AG10803 (cell line): Measurements from ENCODE around the gene MRPS9.

Experiments used
- DNase-seq: peaks from one replicate; pipeline ENCODE4 v3.0.0; 2010; ENCODE audit warnings: low read depth
- H3K4me3 ChIP-seq: 2 replicates; pipeline ENCODE4 v1.5.1; 2011; ENCODE audit warnings: mild to moderate bottlenecking, low read length, control low read depth
- TF ChIP-seq, protein P1 (sequence below): conservative IDR thresholded peaks from 2 replicates; pipeline ENCODE4 v1.5.1; 2011; ENCODE audit warnings: mild to moderate bottlenecking, low read length, control low read depth, inconsistent platforms

Gene MRPS9

DNA sequence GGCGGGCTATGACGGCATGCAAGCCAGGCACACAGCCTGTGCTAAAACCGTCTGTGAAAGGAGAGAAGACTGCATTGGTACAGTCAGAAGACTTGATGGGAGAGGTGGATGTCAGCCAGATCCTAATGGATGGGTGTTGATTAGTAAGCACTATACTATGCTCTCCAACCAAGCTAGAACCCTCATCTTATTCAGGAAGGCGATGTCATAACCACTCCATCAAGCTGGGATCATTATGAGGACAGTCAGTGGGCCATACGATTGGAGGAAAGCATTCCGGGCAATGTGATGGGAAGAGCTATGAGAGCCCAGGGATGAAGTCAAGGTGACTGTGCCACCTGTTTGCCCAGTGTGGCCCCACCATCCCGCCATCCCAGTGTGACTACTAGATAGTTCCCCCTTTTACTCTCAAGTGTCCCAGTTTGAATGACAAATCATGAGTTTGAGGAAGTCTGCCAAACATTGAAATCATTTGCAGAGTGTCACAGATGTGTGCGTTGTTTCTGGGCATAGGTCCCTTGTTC lies 66.4 kb downstream of the MRPS9 start:
- TF ChIP-seq, protein P1, sequence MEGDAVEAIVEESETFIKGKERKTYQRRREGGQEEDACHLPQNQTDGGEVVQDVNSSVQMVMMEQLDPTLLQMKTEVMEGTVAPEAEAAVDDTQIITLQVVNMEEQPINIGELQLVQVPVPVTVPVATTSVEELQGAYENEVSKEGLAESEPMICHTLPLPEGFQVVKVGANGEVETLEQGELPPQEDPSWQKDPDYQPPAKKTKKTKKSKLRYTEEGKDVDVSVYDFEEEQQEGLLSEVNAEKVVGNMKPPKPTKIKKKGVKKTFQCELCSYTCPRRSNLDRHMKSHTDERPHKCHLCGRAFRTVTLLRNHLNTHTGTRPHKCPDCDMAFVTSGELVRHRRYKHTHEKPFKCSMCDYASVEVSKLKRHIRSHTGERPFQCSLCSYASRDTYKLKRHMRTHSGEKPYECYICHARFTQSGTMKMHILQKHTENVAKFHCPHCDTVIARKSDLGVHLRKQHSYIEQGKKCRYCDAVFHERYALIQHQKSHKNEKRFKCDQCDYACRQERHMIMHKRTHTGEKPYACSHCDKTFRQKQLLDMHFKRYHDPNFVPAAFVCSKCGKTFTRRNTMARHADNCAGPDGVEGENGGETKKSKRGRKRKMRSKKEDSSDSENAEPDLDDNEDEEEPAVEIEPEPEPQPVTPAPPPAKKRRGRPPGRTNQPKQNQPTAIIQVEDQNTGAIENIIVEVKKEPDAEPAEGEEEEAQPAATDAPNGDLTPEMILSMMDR = no peak
- H3K4me3 ChIP-seq = no peak overlapping the region
- DNase-seq = peak; percentile 64

DNA sequence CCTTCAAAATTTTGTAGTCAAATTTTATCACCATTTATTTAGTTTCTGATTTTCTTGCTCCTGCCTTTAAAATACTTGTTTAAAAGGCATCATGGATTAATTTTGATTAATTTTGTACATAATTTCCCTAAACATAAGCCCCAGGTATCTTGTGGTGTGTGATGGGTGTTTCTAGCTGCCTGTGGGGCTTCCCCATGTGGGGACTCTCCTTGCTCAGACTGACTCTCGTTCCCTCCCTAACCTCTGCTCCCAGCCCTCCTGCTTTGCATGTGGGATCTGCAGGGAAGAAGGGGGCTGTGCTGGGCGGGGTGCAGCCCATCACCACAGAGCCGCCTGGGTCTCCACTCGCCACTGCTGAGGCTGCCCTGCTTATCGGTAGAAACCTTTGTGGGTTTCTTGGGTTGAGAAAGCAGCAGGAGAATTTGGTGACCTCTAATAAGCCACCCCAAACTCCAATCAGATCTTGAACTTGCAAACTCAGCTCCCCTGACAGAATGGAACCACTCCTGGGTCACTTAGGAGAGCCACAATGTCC lies 72.5 kb downstream of the MRPS9 start:
- H3K4me3 ChIP-seq = no peak overlapping the region
- TF ChIP-seq, protein P1 = no peak
- no peak for DNase-seq

DNA sequence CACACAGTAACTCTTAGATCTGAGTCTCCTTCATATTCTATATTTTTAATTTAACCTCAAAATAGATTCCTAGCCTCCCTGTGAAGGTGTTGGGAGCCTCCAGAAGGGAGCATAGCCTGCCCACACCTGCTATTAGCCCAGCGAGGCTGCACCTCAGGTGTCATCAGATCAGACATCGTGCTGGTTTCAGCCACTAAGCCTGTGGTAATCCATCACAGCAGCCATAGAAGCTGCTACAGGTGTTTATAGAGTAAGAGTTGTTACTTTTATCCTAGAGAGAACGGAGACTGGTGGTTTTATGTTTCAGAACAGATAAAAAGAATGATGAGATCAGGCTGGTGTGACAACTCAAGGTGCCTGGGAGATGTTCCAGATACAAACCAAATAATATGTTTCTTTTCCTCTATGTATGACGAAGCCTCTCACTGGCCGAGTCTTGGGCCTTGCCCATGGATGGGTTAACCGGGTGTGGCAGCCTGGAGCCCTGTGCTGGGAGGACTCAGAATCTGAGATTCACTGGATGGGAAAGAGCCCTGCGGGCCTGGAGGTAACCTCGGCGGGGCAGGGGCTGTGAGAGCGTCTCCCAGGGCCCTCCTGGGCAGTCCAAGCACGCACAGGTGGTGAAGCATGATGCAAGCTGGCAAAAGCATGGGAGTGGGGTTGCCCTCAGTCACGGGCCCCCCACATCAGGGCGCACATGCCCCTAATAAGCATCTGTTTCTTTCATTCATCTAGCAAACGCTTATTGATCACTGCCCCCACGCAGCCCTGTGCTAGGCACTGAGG lies 73.7 kb downstream of the MRPS9 start:
- no peak for DNase-seq
- H3K4me3 ChIP-seq = no peak overlapping the region
- TF ChIP-seq, protein P1 = no peak

DNA sequence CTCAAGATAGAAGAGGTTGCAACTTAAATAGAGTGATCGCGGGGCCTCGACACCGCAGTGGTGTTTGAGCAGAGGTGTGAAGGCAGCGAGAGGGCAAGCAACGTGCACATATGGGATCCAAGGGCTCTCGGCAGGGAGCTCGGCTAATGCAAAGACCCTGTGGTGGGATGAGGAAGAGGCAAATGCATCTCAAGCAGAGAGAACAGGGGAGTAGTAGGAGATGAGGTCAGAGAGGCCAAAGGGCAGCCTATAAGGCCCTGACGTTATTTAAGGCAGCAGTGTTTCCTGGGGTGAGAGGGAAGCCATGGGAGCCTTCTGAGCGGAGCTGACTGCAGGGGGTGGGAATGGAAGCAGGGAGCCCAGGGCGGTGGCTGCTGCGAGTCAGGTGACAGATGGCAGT lies 74.5 kb downstream of the MRPS9 start:
- TF ChIP-seq, protein P1 = no peak
- no peak overlapping the region for H3K4me3 ChIP-seq
- no peak for DNase-seq

DNA sequence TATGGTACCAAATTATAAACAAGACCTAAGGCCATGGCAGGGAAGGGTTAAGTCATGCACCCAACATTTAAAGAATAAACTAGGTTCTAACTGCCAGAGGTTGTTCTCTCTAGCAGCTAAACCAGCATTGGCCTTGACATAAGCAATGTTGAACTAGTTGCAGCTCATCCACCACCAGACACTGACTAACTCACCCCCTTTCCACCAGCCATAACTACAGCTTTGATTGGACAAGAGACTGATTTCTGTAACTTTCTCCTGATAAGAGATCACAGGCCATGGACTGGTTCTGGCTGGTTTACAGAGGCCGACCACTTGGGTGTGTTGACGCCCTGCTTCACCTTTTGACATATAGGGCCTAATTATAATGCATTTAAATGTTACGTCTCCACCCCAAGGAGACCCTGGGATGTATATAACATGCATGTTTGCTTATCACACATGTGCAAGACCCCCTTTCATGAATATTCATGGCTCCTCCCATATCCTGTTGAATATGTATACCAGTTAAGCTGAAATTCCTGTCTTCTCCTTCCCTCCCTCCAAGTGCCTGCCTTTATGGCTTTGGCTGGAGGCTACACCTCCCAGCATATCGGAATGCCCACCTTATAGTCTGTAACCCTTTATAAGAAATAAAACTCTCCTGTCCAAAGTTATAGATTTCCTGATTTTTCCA lies 75.9 kb downstream of the MRPS9 start:
- TF ChIP-seq, protein P1 = no peak
- no peak overlapping the region for H3K4me3 ChIP-seq
- no peak for DNase-seq

DNA sequence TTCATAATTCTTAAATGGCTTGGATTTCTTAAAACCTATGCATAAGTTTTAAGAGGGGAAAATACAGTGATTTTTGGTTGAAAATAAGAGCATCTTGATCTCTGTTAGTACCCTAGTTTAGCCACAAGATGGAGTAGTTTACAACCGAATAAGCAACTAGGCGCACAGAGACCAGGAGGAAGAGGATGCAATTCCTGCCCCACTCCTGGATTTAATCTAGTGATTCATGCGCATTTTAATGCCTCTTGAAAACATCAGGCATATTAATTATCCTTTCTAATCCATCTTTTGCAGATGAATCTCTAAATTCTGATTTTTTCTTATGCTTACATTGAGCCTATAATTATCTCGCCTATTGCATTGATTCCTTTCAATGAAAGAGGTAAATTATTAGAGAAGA lies 76.7 kb downstream of the MRPS9 start:
- peak; percentile 74 for DNase-seq
- TF ChIP-seq, protein P1 = peak; percentile 78
- H3K4me3 ChIP-seq = no peak overlapping the region
